ENCODE results near the gene C2CD2.
A peak's percentile ranks its signal among the peaks of the same experiment; 100 is the strongest.

Gene C2CD2

GRCh38 chr21:41871293-41872030 lies 82.4 kb downstream of the C2CD2 start:
- peaks cover 15% of the 10 kb centered on the region for H3K36me3 Mint-ChIP-seq (ENCODE audit: low read depth)
- H3K27me3 Mint-ChIP-seq, result no peaks in the 10 kb centered on the region
- H3K4me1 Mint-ChIP-seq (ENCODE audit: low read depth), result peaks cover 4% of the 10 kb centered on the region
- H3K27ac Mint-ChIP-seq, result no peak overlapping the region
- no peak overlapping the region for H3K4me3 Mint-ChIP-seq
- intact Hi-C loops (cut with micrococcal nuclease), result no loop called here
- H3K9me3 Mint-ChIP-seq, result no peaks in the 10 kb centered on the region

DNA sequence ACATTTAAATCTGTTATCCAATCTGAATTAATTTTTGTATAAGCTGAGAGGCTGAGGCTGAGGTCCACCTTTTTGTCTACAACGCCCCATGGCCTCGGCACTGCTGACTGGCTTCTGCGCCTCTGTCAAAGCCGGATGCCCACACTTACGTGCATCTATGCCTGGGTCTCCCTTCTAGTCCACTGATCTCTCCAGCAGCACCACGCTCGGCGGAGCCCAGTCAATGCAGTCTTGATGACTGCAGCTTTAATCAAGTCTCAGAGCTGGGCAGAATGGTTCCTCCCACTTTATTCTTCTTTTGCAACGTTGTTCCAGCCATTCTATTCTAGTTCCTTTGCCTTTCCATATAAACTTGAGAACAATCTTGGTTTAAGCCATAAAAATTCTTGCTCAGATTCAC lies 84.0 kb downstream of the C2CD2 start:
- Mint-ChIP-seq H3K36me3 (ENCODE audit: low read depth) (peaks cover 15% of the 10 kb centered on the region), H3K4me1 (ENCODE audit: low read depth) (peaks cover 9% of the 10 kb centered on the region), H3K27ac (no peak overlapping the region), H3K9me3 (no peaks in the 10 kb centered on the region), H3K27me3 (no peaks in the 10 kb centered on the region), H3K4me3 (no peak overlapping the region)
- intact Hi-C loops (cut with micrococcal nuclease), result no loop called here

GRCh38 chr21:41868062-41868710 lies 85.6 kb downstream of the C2CD2 start:
- no peak overlapping the region for H3K27ac Mint-ChIP-seq
- intact Hi-C loops (cut with micrococcal nuclease), result no loop called here
- no peaks in the 10 kb centered on the region for H3K27me3 Mint-ChIP-seq
- peaks cover 3% of the 10 kb centered on the region for H3K36me3 Mint-ChIP-seq (ENCODE audit: low read depth)
- H3K9me3 Mint-ChIP-seq, result no peaks in the 10 kb centered on the region
- H3K4me3 Mint-ChIP-seq, result no peak overlapping the region
- H3K4me1 Mint-ChIP-seq (ENCODE audit: low read depth), result peaks cover 17% of the 10 kb centered on the region

- H3K27me3 Mint-ChIP-seq, result no peaks in the 10 kb centered on the region
- no peak overlapping the region for H3K4me3 Mint-ChIP-seq
- H3K36me3 Mint-ChIP-seq (ENCODE audit: low read depth), result no peaks in the 10 kb centered on the region
- H3K4me1 Mint-ChIP-seq (ENCODE audit: low read depth), result peaks cover 26% of the 10 kb centered on the region
- no peaks in the 10 kb centered on the region for H3K9me3 Mint-ChIP-seq
- no peak overlapping the region for H3K27ac Mint-ChIP-seq
- intact Hi-C loops (cut with micrococcal nuclease), result no loop called here
These were observed 86.5 kb downstream of the C2CD2 start for GRCh38 chr21:41867313-41867712.

DNA sequence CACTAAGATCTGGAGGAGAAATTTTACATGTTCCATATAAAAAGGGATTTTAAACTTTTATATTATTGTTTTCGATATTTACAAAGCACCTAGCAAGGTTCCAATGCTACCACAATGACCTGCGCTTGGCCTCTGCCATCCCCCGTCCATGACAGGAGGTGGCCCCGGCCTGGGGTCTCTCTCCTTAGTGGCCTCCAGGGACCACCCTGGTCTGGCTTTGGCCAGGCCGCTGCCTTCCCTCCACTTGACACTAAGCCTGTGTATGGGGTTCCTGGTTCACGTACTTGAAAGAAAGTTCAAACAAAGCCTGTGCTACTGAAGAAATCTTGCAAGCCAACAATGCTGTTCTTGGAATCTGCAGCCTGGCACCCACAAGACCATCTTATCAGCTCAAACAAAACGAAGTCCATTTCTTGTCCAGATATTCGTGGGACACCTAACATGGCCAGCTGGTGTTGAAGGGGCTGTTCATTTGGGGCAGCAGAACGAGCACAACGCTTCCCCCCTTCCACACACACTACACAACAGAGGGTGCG lies 87.5 kb downstream of the C2CD2 start:
- H3K27ac Mint-ChIP-seq, result no peak overlapping the region
- H3K4me3 Mint-ChIP-seq, result no peak overlapping the region
- no peaks in the 10 kb centered on the region for H3K9me3 Mint-ChIP-seq
- intact Hi-C loops (cut with micrococcal nuclease), result no loop called here
- H3K4me1 Mint-ChIP-seq (ENCODE audit: low read depth), result peaks cover 27% of the 10 kb centered on the region
- no peaks in the 10 kb centered on the region for H3K36me3 Mint-ChIP-seq (ENCODE audit: low read depth)
- H3K27me3 Mint-ChIP-seq, result no peaks in the 10 kb centered on the region

DNA sequence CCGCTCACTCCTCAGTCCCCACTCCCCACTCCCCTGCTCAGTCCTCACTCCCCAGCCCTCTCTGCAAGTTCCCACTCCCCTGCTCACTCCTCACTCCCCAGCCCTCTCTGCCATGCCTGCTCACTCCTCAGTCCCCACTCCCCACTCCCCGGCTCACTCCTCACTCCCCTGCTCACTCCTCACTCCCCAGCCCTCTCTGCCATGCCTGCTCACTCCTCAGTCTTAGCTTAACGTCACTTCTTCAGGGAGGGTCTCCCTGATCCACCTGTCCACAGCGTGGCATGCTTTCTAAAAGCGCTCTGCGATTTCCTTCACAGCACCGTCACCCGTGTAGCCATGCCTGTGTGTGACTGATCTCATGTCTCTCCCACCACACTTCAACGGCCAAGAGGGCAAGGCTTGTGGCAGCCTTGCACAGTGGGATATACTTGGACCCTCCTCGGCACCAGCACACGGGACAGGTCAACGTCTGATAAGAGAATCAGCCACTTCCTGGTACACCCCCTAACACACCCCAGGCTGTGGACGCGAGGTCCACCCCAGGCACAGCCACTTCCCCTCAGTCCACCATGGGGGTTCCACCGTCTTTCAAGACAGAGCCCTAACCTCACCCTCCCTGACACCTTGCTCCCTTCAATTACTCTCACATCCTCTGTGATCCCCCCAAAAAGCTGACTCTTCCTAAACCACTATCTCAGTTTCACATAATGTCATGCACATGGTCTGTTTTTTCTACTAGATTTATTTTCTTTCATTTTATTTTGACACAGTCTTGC lies 88.6 kb downstream of the C2CD2 start:
- intact Hi-C loops (cut with micrococcal nuclease), result no loop called here
- Mint-ChIP-seq H3K4me3 (no peak overlapping the region), H3K9me3 (no peaks in the 10 kb centered on the region), H3K27me3 (no peaks in the 10 kb centered on the region), H3K36me3 (ENCODE audit: low read depth) (no peaks in the 10 kb centered on the region), H3K27ac (peak overlapping the region; percentile 12), H3K4me1 (ENCODE audit: low read depth) (peaks cover 27% of the 10 kb centered on the region)

DNA sequence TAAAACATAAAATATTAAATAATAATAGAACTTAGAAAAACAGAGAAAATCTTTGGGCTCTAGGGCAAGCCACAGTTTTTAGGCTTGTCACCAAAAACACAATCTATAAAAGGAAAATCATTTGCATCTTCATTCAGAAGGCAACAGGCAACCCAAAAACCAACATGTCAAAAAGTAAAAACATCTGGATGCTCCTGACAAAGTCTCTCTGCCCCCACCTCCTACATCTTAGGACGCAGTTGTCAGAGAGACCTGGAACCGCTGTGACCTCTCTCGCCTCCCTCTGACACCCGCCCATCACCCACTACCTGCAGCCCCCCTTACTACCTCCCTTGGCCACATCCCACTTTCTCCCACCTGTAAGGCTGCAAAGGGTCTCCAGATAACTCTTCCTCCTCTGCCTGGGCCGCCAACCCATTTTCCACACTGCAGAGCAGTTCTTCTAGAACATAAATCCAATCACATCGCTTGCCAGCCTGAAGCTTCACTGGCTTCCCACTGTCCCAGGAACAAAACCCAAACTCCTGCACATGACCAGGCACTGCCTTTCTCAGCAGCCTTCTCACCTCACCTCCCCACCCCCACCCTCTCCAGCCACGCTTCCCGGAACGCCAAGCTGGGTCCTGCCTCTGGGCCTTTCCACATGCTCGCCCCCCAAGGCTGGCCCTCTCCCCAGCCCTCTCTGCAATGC lies 89.4 kb downstream of the C2CD2 start:
- Mint-ChIP-seq H3K4me3 (no peak overlapping the region), H3K27ac (peak overlapping the region; percentile 12)

GRCh38 chr21:41863439-41863740 lies 90.4 kb downstream of the C2CD2 start:
- intact Hi-C loops (cut with micrococcal nuclease), result no loop called here
- Mint-ChIP-seq H3K4me1 (ENCODE audit: low read depth) (peaks cover 27% of the 10 kb centered on the region), H3K27me3 (no peaks in the 10 kb centered on the region), H3K27ac (no peak overlapping the region), H3K9me3 (no peaks in the 10 kb centered on the region), H3K36me3 (ENCODE audit: low read depth) (peaks cover 15% of the 10 kb centered on the region), H3K4me3 (no peak overlapping the region)

More for the DNA sequence above, 89.4 kb downstream of the C2CD2 start:
- intact Hi-C loops (cut with micrococcal nuclease), result no loop called here
- H3K27me3 Mint-ChIP-seq, result no peaks in the 10 kb centered on the region
- peaks cover 27% of the 10 kb centered on the region for H3K4me1 Mint-ChIP-seq (ENCODE audit: low read depth)
- H3K9me3 Mint-ChIP-seq, result no peaks in the 10 kb centered on the region
- peaks cover 5% of the 10 kb centered on the region for H3K36me3 Mint-ChIP-seq (ENCODE audit: low read depth)

- Mint-ChIP-seq H3K4me1 (ENCODE audit: low read depth) (peaks cover 27% of the 10 kb centered on the region), H3K4me3 (no peak overlapping the region), H3K36me3 (ENCODE audit: low read depth) (peaks cover 29% of the 10 kb centered on the region), H3K27ac (no peak overlapping the region), H3K9me3 (no peaks in the 10 kb centered on the region), H3K27me3 (no peaks in the 10 kb centered on the region)
- intact Hi-C loops (cut with micrococcal nuclease), result no loop called here
These were observed 91.8 kb downstream of the C2CD2 start for GRCh38 chr21:41861987-41862386.

- intact Hi-C loops (cut with micrococcal nuclease), result no loop called here
- Mint-ChIP-seq H3K9me3 (no peaks in the 10 kb centered on the region), H3K27me3 (no peaks in the 10 kb centered on the region), H3K27ac (no peak overlapping the region), H3K4me3 (no peak overlapping the region), H3K4me1 (ENCODE audit: low read depth) (peaks cover 27% of the 10 kb centered on the region), H3K36me3 (ENCODE audit: low read depth) (peaks cover 37% of the 10 kb centered on the region)
These were observed 92.6 kb downstream of the C2CD2 start for GRCh38 chr21:41861255-41861654.

GRCh38 chr21:41859297-41859980 lies 94.4 kb downstream of the C2CD2 start:
- no peak overlapping the region for H3K27ac Mint-ChIP-seq
- H3K9me3 Mint-ChIP-seq, result no peaks in the 10 kb centered on the region
- no peaks in the 10 kb centered on the region for H3K27me3 Mint-ChIP-seq
- intact Hi-C loops (cut with micrococcal nuclease), result no loop called here
- H3K4me1 Mint-ChIP-seq (ENCODE audit: low read depth), result peaks cover 15% of the 10 kb centered on the region
- H3K36me3 Mint-ChIP-seq (ENCODE audit: low read depth), result peaks cover 46% of the 10 kb centered on the region
- no peak overlapping the region for H3K4me3 Mint-ChIP-seq

DNA sequence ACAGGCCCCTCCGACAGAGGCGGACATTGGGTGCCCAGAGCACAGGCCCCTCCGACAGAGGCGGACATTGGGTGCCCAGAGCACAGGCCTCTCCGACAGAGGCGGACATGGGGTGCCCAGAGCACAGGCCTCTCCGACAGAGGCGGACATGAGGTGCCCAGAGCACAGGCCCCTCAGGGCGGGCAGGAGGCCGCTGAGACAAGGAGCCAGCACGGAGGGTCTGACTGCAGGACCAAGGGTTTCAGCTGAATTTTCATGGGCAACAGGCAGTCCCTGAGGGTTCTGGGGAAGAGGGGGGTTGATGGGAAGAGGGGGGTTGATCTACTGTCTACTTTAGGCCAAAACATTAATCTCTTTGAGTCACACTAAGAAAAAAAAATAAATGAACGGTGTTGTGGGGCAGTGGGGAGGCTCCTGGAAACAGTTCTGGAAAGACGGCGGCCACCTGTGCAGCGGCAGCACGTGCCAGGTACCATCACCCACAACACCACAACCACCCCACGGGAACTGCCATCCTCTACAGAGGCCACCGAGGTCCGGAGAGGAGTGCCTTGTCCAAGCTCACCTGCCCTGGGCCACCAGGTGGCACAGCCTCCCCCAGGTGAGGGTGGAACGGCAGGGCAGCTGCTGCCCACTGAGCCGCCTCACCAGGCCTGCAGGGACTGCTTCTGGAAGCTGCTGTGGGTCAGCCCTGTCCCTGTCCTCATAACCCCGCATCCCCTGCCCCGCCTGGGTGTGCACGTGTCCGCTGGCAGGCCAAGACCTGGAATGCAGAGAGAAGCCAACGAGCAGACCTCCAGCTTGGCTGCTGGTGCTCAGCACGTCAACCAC lies 95.1 kb downstream of the C2CD2 start:
- H3K9me3 Mint-ChIP-seq, result no peaks in the 10 kb centered on the region
- peaks cover 54% of the 10 kb centered on the region for H3K36me3 Mint-ChIP-seq (ENCODE audit: low read depth)
- no peak overlapping the region for H3K27ac Mint-ChIP-seq
- H3K4me3 Mint-ChIP-seq, result no peak overlapping the region
- intact Hi-C loops (cut with micrococcal nuclease), result no loop called here
- H3K4me1 Mint-ChIP-seq (ENCODE audit: low read depth), result peaks cover 14% of the 10 kb centered on the region
- no peaks in the 10 kb centered on the region for H3K27me3 Mint-ChIP-seq
